MM.1S (cell line): ENCODE results near the gene ADARB2.

Experiments
- DNase-seq: peaks from one replicate; pipeline ENCODE4 v3.0.0-alpha.2; 2015
- H2AFZ ChIP-seq: fragments of 300-600 bp; sonication (generic); 2 replicates; pipeline ENCODE4 v1.6.0; 2016; ENCODE audit warnings: antibody characterized with exemption, low read length
- H3F3A ChIP-seq: fragments of 300-600 bp; sonication (generic); 2 replicates; pipeline ENCODE4 v1.6.1; 2016; ENCODE audit warnings: mild to moderate bottlenecking, antibody characterized with exemption, low read length, moderate library complexity, mixed read lengths; ENCODE audit not compliant: insufficient read depth
- H3K27ac ChIP-seq: fragments of 300-600 bp; sonication (generic); 2 replicates; pipeline ENCODE4 v1.5.1; 2016; ENCODE audit warnings: mild to moderate bottlenecking, low read length
- H3K27me3 ChIP-seq: fragments of 300-600 bp; sonication (generic); replicated peaks from 2 replicates; pipeline ENCODE4 v1.6.0; 2016; ENCODE audit warnings: low read length; ENCODE audit not compliant: insufficient read depth
- H3K36me3 ChIP-seq: fragments of 300-600 bp; sonication (generic); replicated peaks from 2 replicates; pipeline ENCODE4 v1.6.1; 2016; ENCODE audit warnings: mild to moderate bottlenecking, low read length, mixed read lengths; ENCODE audit not compliant: insufficient read depth
- H3K4me1 ChIP-seq: fragments of 300-600 bp; sonication (generic); 2 replicates; pipeline ENCODE4 v1.6.1; 2016; ENCODE audit warnings: low read length, mixed read lengths
- H3K4me2 ChIP-seq: fragments of 300-600 bp; sonication (generic); 2 replicates; pipeline ENCODE4 v1.6.0; 2016; ENCODE audit warnings: low read depth, low read length
- H3K4me3 ChIP-seq: fragments of 300-600 bp; sonication (generic); 2 replicates; pipeline ENCODE4 v1.5.1; 2016; ENCODE audit warnings: low read length, mixed read lengths
- H3K79me2 ChIP-seq: fragments of 300-600 bp; sonication (generic); 2 replicates; pipeline ENCODE4 v1.6.1; 2016; ENCODE audit warnings: mixed run types, low read length, mixed read lengths
- H3K9ac ChIP-seq: fragments of 300-600 bp; sonication (generic); 2 replicates; pipeline ENCODE4 v1.6.1; 2016; ENCODE audit warnings: low read length, mixed read lengths
- H3K9me2 ChIP-seq: fragments of 300-600 bp; sonication (generic); replicated peaks from 2 replicates; pipeline ENCODE4 v1.6.1; 2016; ENCODE audit warnings: mild to moderate bottlenecking, low read length, mixed read lengths; ENCODE audit not compliant: insufficient read depth
- H3K9me3 ChIP-seq: fragments of 300-600 bp; sonication (generic); replicated peaks from 2 replicates; pipeline ENCODE4 v1.6.1; 2016; ENCODE audit warnings: mild to moderate bottlenecking, low read length, mixed read lengths; ENCODE audit not compliant: insufficient read depth
- H4K20me1 ChIP-seq: fragments of 300-600 bp; sonication (generic); 2 replicates; pipeline ENCODE4 v1.6.1; 2016; ENCODE audit warnings: mild to moderate bottlenecking, low read length, moderate library complexity, mixed read lengths; ENCODE audit not compliant: insufficient read depth
- EZH2 ChIP-seq: fragments of 300-600 bp; sonication (generic); optimal IDR thresholded peaks from 2 replicates; pipeline ENCODE3; 2017; ENCODE audit warnings: low read depth, mild to moderate bottlenecking, antibody characterized with exemption, low read length, mixed read lengths
- EZH2phosphoT487 ChIP-seq: fragments of 300-600 bp; sonication (generic); IDR thresholded peaks from 2 replicates; pipeline ENCODE4 v1.6.1; 2018; ENCODE audit warnings: antibody characterized with exemption, low read length
- TF ChIP-seq, protein P1 (sequence below): fragments of 300-600 bp; sonication (generic); IDR thresholded peaks from 2 replicates; pipeline ENCODE4 v1.5.1; 2016; ENCODE audit warnings: antibody characterized with exemption, low read length, mixed read lengths

Gene ADARB2

DNA sequence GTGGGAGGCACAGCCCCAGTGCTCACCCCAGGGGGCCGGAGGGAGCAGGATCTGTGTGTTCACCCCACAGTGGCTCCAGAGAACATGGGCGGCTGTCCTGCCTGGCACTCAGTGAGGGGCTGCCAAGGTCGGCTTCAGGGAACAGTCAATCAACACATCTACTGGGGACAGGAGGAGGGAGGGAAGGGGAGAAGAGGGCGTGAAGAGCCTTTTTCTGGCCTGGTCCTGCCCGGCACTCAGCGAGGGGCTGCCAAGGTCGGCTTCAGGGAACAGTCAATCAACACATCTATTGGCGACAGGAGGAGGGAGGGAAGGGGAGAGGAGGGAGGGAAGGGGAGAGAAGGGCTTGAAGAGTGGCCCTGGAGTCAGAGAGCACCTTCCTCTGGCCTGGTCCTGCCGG, 184.9 kb downstream of the ADARB2 start:
- Histone ChIP-seq H3K9me2 (no peaks in the 10 kb centered on the region), H3K9me3 (no peaks in the 10 kb centered on the region), H3K79me2 (no peaks in the 10 kb centered on the region), H3K27ac (no peak overlapping the region), H4K20me1 (no peaks in the 10 kb centered on the region), H3K9ac (no peak overlapping the region), H3K4me1 (no peaks in the 10 kb centered on the region), H3K4me3 (no peak overlapping the region), H3K4me2 (no peak overlapping the region), H3K36me3 (no peaks in the 10 kb centered on the region), H3K27me3 (peaks cover 3% of the 10 kb centered on the region; the same call in 1 of the 2 replicates), H3F3A (no peaks in the 10 kb centered on the region), H2AFZ (no peak overlapping the region)
- no peak for DNase-seq
- TF ChIP-seq EZH2 (no peak), EZH2phosphoT487 (no peak)
- TF ChIP-seq, protein P1, sequence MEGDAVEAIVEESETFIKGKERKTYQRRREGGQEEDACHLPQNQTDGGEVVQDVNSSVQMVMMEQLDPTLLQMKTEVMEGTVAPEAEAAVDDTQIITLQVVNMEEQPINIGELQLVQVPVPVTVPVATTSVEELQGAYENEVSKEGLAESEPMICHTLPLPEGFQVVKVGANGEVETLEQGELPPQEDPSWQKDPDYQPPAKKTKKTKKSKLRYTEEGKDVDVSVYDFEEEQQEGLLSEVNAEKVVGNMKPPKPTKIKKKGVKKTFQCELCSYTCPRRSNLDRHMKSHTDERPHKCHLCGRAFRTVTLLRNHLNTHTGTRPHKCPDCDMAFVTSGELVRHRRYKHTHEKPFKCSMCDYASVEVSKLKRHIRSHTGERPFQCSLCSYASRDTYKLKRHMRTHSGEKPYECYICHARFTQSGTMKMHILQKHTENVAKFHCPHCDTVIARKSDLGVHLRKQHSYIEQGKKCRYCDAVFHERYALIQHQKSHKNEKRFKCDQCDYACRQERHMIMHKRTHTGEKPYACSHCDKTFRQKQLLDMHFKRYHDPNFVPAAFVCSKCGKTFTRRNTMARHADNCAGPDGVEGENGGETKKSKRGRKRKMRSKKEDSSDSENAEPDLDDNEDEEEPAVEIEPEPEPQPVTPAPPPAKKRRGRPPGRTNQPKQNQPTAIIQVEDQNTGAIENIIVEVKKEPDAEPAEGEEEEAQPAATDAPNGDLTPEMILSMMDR, result no peak

DNA sequence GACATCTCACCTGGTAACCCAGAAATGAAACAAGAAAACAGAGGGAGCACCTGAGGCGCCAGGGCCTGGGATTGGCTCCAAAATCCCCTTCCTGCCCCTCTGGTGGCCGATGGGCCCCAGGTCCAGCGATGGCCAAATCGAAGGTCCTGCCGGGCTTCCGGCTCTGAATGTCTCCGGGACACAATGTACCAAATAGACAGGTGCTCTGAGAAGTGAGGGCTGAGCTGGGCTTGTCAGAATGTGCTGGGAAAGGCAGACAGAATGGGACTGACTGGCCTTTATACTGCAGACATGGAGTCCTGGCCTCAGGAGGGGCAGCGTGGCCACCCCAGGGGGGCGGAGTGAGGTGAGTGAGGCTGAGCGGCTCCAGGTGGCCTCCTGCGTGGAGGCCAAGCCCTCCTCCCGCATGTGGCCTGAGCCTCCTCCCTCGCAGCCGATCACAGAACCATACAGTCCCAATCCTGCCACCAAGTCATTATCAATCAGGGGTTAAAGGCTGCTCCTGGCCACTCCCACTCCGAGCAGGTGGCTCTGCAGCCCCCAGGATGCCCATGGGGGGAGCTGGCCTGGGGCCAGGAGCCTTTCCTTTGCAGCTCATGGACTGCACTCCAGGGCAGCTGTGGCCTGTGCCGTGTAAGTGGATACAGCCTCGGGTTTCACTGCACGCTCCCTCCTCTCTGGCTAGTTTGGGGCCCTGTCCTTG, 185.5 kb downstream of the ADARB2 start:
- no peak overlapping the region for H3K4me3 ChIP-seq
- H3K4me1 ChIP-seq, result no peaks in the 10 kb centered on the region
- H3K79me2 ChIP-seq, result no peaks in the 10 kb centered on the region
- no peak for DNase-seq
- no peak overlapping the region for H3K4me2 ChIP-seq
- no peaks in the 10 kb centered on the region for H3K36me3 ChIP-seq
- peaks cover 3% of the 10 kb centered on the region; the same call in 1 of the 2 replicates for H3K27me3 ChIP-seq
- no peak overlapping the region for H2AFZ ChIP-seq
- H3K27ac ChIP-seq, result no peak overlapping the region
- no peaks in the 10 kb centered on the region for H4K20me1 ChIP-seq
- no peak overlapping the region for H3K9ac ChIP-seq
- no peaks in the 10 kb centered on the region for H3K9me2 ChIP-seq
- TF ChIP-seq EZH2 (no peak), EZH2phosphoT487 (no peak)
- TF ChIP-seq, protein P1, result no peak
- no peaks in the 10 kb centered on the region for H3K9me3 ChIP-seq
- H3F3A ChIP-seq, result no peaks in the 10 kb centered on the region

DNA sequence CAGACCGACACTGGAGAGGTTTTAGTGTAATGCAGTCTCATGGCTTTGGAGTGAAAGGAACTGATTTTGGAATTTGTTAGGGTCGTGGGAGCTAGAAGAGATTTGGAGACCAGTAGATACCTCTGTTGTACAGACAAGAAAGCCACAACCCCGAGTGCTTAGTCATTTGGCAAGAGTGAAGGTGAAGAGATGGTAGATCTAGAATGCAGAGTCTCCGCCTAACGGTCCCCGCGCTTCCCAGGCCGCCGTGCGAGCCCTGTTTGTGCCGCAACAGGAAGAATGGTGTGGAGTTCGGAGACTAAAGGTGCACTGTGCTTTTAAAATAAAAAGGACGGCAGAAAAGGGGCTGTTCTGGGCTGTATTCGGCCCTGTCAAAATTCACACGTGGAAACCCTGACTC, 186.7 kb downstream of the ADARB2 start:
- Histone ChIP-seq H3K79me2 (no peaks in the 10 kb centered on the region), H3K4me3 (no peak overlapping the region), H3K27ac (no peak overlapping the region), H3K9me2 (no peaks in the 10 kb centered on the region), H3F3A (no peaks in the 10 kb centered on the region), H3K9me3 (no peaks in the 10 kb centered on the region), H3K36me3 (no peaks in the 10 kb centered on the region), H3K9ac (no peak overlapping the region), H3K4me2 (no peak overlapping the region), H3K27me3 (peaks cover 3% of the 10 kb centered on the region; the same call in 1 of the 2 replicates), H2AFZ (no peak overlapping the region), H4K20me1 (no peaks in the 10 kb centered on the region), H3K4me1 (no peaks in the 10 kb centered on the region)
- DNase-seq, result no peak
- no peak for TF ChIP-seq EZH2phosphoT487
- TF ChIP-seq, protein P1, result no peak
- no peak for TF ChIP-seq EZH2
